Measurements from ENCODE around the gene INTS7. TPM values are rescaled to one million over a fixed set of nuclear protein-coding genes. Genes with fewer than 3 reads are reported as not detected.

The INTS7 gene
- total and polyA plus RNA-seq, 2 experiments from 2014 or later = 10.9 to 34.0 TPM

GRCh38 chr1:212010004-212010403 lies 25.4 kb downstream of the INTS7 start:
- Mint-ChIP-seq H3K36me3 (ENCODE audit: low read depth) (peaks cover 22% of the 10 kb centered on the region; the same call in 2 of the 3 replicates), H3K27ac (no peak overlapping the region), H3K27me3 (ENCODE audit: insufficient read depth, low read depth, poor library complexity) (no peaks in the 10 kb centered on the region), H3K4me3 (no peak overlapping the region), H3K9me3 (peaks cover 4% of the 10 kb centered on the region; the same call in 1 of the 3 replicates), H3K4me1 (no peaks in the 10 kb centered on the region)
- H4K20me1 ChIP-seq (replicated peaks; ENCODE audit: insufficient read depth) = no peaks in the 10 kb centered on the region
- DNase-seq (ENCODE audit: low spot score) = no peak
- H3F3A ChIP-seq (replicated peaks; ENCODE audit: low read depth) = no peaks in the 10 kb centered on the region
- no peaks in the 10 kb centered on the region for H3K36me3 ChIP-seq (ENCODE audit: insufficient read depth)
- no peak overlapping the region for H3K4me3 ChIP-seq
- no peak overlapping the region for H3K4me2 ChIP-seq
- H3K27me3 ChIP-seq (ENCODE audit: insufficient read depth) = no peaks in the 10 kb centered on the region
- H2AFZ ChIP-seq = no peak overlapping the region
- H3K4me1 ChIP-seq (ENCODE audit: insufficient read depth) = no peaks in the 10 kb centered on the region
- no peaks in the 10 kb centered on the region for H3K9me2 ChIP-seq (ENCODE audit: insufficient read depth)
- no peak overlapping the region for H3K27ac ChIP-seq (ENCODE audit: low read depth)
- TF ChIP-seq ZNF462 (CRISPR knock-in tag; IDR thresholded peaks at IDR 0.05) (no peak), ZNF114 (CRISPR knock-in tag; IDR thresholded peaks at IDR 0.05) (no peak), JUNB (IDR thresholded peaks at IDR 0.05; ENCODE audit: unreplicated experiment) (no peak), POLR2AphosphoS5 (IDR thresholded peaks at IDR 0.05; ENCODE audit: low read depth) (no peak), CTCF (conservative IDR thresholded peaks at IDR 0.05; ENCODE audit: low read depth in 2 of 2) (no peak), EZH2phosphoT487 (IDR thresholded peaks at IDR 0.05; ENCODE audit: unreplicated experiment) (no peak), ZNF331 (CRISPR knock-in tag; IDR thresholded peaks at IDR 0.05; ENCODE audit: low read depth) (no peak)
- H3K79me2 ChIP-seq (replicated peaks; ENCODE audit: insufficient read depth) = no peaks in the 10 kb centered on the region
- no peak for ATAC-seq

Data from GM23338 (cell line).